Stimulated activated naive CD4-positive, alpha-beta T cell treated with Interleukin-2 at 50 U/mL for 16 hours (primary cell): ENCODE measurements around the gene TNIP2.
"Not testable (repeated sequence)": the region's sequence is repeated elsewhere in the genome, so short reads cannot be mapped to it uniquely, and the experiment has no call there.

Experiments
- DNase-seq: peaks from one replicate; lab custom pipeline; 2025; lab: John Stamatoyannopoulos, UW

TNIP2 gene

DNA sequence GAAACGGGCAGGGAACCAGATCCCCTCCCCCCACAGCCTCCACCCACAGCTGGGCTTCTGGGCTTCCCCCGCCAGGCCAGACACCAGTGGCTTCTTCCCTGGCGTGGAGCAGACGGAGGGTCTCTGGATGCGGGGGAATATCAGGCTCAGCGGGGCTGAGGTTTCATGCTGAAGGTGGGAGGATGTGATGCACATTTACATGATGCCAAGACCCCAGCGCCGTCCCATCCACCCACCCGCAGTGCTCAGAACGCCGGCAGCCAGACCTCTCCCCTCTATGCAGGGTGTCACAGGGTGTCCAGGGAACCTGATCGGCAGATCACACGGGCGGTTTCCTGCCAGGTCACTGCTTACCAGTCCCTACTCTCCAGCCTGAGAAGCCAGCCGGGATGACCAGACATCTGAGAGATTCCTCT is 12.8 kb upstream of the TNIP2 start:
- DNase-seq, result no peak

DNA sequence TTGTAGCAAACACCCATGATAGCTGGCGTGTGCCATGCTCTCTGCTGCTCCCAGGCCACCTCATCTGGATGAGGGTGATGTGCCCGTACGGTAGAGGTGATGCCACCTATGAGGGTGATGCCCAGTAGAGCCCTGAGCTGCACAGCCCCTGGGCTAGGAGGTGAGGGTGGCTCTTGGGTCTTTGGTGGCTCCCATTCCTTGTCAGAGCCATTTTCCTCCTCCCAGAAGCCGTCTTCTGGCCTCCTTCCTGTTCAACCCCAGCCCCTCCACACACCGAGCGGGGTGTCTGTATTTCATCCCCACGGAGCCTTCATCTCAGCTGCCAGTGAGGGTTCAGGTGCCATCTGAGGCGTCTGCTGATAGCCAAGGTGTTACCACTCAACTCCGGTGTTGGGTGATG is 12.0 kb upstream of the TNIP2 start:
- no peak for DNase-seq

DNA sequence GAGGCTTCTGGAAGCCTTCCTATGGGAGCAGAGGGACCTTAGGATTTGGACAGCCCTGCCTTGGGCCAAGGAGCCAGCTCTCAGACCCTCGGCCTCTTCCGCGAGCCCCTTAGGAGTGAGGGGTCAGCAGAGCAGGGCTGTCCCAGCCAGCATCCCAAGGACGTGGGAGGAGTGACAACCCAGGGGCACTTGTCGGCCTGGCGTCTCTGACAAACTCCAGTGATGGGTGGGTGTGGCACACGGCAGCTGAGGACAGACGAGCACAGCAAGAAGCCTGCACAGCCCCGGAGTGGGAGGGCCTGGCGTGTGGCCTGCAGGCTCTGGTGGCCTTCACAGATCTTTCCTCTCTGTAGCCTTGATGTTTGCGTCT is 11.6 kb upstream of the TNIP2 start:
- DNase-seq, result no peak

DNA sequence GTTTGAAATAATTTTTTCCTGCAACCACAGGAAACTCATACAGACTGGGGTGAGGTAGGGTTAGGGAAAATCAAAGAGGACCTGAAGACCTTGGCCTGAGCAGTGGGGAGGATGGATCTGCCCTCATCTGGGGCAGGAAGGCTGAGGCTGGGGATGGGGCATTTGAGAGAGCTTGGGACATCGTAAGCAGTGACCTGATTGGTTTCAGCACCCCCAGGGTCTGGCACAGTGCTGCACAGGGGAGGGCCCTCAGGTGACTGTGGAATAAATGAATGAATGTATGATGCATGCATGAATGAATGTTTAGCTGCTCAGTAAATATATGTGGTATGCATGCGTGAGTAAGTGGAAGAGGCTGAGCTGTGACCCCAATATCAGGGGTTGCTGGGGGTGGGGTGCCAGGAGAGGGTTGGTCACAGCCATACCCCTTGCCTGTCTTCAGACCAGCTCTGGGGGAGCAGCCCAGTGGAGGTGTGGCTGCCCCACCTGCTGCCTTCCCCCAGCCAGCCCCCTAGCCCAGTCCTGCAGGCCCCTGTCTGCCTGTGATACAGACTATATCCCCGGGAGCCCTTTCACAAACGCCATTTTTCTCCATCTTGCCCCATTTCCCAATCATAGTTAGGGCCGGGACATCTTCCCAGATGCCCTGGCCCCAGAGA is 11.0 kb upstream of the TNIP2 start:
- DNase-seq, result no peak

DNA sequence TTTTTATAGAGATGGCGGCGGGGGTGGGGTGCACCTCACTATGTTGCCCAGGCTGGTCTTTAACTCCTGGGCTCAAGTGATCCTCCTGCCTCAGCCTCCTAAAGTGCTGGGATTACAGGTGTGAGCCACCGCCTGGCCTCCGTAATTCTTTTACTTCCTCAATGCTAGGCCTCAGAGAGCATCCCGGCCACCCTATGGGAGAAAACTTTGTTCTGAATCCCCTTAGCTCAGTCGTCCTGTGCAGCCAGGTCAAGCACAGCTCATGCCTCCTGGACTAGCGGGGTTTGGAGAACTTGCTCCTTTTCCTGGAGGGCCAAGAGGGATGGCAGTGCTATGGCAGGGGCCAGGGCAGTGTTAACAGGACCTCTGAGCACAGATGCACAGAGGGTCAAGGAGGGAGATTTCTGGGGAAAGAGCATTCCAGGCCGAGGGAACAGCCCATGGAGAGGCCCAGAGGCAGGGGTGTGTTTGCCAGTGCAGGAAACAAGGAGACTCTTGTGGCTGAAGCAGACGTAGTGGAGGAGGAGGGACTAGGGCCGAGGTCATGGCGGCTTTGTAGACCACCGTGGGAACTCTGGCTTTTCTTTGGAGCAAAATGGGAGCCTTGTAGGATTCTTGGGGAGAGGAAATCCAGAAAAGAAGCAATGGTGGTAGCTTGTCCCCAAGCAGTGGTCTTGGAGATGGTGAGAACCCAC is 9.8 kb upstream of the TNIP2 start:
- no peak for DNase-seq

DNA sequence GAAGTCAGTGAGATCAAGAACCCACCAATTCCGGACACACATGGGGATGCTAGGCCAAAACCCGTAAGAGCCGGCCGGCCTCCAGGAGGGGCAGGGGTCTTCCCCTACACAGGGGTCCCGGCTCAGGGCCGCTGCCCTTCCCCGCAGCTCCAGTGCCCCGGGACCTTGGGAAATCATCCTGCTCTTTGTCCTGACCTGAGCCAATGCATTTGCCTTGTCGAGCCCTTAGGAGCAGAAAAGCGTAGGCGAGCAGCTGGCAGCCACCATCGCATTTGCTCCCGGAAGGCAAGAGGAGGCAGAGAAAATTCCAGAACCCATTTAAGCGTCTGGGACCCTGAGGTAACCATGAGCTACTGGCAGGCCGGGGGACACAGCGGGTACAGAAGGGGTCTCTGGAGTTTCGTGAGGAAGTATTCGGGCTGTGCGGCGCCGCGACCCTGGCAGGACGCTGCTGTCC is 7.4 kb upstream of the TNIP2 start:
- DNase-seq, result no peak

DNA sequence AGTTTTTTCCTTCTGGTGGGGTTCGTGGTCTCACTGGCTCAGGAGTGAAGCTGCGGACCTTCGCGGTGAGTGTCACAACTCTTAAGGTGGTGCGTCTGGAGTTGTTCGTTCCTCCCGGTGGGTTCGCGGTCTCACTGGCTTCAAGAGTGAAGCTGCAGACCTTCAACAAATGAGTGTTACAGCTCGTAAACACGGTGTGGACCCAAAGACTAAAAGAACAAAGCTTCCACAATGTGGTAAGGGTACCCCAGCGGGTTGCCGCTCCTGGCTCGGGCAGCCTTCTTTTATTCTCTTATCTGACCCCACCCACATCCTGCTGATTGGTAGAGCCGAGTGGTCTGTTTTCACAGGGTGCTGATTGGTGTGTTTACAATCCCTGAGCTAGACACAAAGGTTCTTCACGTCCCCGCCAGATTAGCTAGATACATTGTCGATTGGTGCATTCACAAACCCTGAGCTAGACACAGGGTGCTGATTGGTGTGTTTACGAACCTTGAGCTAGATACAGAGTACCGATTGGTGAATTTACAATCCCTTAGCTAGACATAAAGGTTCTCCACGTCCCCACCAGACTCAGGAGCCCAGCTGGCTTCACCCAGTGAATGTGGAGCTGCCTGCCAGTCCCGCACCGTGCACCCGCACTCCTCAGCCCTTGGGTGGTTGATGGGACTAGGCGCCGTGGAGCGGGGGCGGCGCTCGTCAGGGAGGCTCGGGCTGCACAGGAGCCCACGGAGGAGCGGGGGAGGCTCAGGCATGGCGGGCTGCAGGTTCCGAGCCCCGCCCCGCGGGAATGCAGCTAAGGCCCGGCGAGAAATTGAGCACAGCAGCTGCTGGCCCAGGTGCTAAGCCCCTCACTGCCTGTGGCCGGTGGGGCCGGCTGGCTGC is 6.6 kb upstream of the TNIP2 start:
- not testable (repeated sequence) for DNase-seq

DNA sequence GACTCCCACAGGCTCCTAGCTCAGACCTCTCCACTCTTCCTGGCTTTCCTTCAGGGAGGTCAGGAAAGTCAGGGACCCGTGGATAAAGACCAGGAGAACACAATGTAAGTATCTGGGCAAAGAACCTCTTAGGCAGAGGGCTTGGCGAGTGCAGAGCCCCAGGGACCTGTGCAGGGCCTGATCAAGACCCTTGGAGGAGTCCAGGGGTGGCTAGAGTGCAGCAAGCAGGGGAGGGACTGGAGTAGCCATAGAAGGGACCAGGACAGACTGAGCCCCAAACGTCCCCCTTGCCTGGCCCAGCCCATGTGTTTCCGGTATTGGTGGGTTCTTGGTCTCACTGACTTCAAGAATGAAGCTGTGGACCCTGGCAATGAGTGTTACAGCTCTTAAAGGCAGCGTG is 5.9 kb upstream of the TNIP2 start:
- DNase-seq, result no peak

DNA sequence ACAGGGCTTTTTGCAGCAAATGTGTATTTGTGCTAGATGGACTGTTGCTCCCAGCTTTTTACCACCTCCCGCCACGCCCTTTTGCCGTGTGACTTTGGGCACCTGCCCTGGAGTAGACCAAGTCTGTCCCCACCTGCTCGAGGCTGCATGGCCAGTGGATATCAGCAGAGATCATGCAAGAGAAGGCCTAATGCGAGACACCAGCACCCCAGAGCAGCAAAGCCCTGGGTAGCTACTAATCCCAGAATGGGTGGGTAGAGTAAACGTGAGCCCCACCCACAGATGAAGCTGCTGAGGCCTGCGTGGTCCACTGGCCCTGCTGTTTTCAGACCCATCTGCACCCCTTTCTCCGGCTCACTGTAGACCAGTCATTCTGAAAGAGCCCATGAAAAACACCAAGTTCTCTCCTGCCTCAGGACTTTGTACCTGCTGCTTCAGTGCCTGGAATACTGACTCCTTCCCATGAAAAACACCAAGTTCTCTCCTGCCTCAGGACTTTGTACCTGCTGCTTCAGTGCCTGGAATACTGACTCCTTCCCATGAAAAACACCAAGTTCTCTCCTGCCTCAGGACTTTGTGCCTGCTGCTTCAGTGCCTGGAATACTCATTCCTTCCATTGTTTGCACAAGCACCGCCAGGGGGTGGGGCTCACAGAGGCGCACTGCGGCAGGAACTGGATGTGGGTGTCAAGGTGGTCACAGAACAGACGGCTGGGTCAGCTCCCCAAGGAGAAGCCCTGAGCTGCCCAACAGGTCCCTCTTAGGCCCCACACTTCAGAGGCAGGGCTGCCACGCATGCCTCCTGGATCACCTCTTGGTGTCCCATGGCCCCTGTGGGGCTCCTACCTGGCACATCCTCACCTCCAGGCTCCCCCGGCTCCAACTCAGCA is 5.1 kb upstream of the TNIP2 start:
- DNase-seq, result no peak

DNA sequence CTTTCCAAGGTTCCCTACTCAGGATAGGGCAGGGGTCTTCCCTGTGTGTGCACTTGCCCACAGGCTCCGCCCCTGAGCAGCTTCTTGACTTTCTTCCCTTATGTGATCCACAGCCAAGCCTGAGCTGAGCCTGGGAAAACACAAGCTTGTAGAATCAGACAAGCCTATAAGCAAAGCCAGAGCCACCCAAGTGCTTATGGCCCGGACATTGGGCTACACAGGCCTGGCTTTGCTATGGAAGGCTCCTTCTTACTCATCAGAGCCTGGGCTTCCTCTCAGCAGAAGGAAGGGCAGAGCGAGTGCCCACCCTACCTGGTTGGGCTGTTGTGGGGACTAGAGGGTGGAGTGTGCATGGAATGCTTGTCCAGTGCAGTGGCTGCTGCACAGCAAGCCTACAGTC is 1.3 kb upstream of the TNIP2 start:
- DNase-seq, result no peak

DNA sequence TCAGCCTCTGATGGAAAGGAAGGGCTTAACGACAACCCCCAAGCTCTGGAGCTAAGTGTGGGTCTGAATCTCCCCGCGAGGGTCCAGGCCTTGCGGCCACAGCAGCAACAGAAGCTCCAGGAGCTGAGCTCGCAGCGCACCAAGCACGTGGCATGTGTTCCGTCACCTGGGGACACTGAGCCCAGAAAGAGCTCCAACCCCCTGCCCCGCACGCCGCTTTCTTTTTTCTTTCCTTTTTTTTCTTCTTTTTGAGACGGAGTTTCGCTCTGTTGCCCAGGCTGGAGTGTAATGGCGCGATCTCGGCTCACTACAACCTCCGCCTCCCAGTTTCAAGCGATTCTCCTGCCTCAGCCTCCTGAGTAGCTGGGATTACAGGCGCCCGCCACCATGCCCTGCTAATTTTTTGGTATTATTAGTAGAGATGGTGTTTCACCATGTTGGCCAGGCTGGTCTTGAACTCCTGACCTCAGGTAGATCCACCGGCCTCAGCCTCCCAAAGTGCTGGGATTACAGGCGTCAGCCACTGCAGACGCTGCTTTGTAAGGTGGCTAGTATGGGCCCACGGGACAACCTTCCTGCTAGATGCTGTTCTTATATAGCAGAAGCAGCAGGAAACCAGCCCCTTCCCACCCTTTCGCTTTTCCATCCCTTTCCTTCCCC is 685 bp upstream of the TNIP2 start:
- DNase-seq, result no peak

DNA sequence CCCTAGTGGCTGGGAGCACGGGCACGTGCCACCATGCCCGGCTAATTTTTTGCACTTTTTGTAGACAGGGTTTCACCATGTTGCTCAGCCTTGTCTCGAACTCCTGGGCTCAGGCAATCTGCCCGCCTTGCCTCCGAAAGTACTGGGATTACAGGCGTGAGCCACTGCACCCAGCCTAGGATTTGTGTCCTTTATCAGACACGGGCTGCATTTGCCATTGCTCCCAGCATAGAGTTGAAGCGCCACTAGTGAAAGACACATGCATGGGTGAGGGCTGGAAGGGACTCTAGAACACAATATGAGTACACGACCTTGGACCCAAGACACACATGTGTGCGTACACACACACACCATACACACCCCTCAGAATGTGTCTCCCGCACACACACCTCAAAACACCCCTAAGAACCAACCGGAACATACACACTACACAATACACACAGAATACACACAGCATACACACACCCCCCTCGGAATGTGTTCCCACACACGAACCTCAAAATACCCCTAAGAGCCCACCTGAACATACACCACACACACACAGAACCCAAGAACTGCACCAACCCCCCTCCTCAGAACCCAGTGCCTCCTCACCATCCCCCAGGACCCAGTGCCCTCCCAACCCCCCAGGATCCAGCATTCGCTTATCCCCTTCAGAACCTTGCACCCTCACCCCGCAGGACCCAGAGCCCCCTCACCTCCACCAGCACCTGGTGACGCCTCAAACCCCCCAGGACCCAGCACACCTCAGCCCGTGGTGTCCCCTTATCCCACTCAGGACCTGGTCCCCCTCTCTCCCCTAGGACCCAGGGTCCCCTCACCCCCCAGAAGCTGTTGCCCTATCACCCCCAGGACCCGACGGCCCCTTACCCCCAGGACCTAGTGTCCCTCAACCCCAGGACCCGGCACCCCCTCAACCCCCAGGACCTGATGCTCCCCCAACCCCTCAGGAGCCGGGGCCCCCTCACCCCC is 1.0 kb downstream of the TNIP2 start:
- no peak for DNase-seq

DNA sequence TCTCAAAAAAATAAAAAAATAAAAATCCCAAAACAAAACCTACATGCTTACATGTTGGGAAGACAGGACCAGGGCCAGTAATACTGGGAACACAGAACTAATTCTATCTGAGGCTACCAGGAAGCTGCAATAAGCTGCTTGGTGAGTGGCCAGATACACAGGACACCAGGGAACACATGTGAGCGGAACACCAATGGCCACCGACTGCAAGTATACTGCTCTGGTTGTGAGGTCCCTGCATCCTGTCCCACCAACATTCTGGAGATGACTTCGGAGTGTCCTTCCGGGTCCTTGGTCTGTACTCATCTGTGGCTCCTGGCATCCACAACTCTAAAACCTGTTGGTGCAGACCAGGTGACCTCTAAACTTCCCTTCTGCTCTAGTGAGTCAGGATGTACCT is 2.7 kb downstream of the TNIP2 start:
- no peak for DNase-seq

DNA sequence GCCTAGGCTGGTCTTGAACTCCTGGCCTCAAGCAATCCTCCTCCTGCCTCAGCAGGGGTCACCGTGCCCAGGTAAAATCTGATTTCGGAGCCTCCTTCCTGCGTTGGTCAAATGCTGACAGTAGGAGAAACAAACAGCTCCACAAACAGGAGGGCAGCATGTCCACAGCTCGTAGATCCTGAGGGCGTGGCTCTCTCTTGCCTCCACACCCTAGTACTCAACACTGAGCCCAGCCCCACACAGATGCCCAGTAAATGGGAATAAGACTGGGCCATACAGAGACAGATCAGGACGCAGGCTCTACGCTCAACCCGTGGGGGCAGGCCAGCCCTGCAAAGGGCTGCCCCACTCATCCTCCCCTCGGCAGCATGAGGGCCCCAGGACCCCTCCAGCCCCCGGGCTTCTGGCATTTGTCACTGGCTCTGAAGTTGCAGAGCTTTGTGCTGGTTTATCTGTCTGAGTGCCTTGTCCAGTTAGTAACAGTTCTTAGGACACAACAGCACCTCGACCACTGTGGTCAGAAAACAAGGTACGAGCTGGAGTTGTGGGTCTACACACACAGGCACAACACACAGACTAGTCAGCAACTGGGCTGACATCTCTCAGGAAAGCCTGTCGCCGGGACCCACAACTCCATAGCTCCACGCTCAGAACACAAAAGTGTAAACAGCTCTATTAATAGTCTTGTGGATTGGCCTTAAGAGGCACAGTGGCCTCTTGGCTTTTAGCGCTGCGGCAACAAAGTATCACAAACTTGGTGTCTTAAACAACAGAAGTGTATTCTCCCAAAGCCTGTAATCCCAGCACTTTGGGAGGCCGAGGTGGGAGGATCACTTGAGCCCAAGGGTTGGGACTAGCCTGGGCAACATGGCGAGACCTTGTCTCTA is 5.2 kb downstream of the TNIP2 start:
- DNase-seq, result no peak

DNA sequence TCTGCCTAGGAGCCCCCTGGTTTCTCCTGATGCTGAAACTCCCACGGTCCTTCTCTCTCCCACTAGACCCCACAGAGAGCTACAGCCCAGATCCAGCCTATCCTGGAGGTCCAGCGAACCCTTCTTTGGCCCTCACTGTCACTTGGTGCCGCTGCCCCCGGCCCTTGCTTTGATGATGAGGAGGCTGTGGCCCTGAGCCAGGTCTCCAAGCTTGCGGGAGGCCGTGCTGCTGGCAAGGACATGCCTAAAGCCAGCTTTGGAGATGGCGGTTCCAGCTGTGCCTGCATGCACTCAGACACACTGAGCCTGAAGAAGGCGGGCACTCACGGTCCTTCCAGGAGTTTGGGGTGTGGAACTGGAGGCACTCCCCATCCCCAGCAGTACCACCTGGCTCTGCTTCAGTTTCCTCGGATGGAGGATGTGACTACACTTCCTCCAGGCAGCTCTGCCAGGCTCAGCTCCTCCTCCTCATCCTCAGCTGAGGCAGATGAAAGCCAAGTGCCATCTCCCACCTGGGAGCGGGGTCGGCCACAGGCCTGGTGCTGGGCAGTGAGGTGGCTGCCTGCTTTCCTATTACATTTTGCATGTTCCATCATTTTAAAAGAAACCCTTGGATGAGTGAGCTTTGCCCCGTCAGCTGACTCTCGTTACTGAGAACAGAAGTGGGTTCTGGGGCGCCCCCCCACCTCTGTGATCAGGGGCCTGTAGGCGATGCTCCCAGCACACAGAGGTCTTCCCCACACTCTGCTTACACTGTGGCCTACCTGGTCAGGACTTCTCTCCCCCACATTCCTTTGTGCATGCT is 9.0 kb downstream of the TNIP2 start:
- DNase-seq, result no peak

DNA sequence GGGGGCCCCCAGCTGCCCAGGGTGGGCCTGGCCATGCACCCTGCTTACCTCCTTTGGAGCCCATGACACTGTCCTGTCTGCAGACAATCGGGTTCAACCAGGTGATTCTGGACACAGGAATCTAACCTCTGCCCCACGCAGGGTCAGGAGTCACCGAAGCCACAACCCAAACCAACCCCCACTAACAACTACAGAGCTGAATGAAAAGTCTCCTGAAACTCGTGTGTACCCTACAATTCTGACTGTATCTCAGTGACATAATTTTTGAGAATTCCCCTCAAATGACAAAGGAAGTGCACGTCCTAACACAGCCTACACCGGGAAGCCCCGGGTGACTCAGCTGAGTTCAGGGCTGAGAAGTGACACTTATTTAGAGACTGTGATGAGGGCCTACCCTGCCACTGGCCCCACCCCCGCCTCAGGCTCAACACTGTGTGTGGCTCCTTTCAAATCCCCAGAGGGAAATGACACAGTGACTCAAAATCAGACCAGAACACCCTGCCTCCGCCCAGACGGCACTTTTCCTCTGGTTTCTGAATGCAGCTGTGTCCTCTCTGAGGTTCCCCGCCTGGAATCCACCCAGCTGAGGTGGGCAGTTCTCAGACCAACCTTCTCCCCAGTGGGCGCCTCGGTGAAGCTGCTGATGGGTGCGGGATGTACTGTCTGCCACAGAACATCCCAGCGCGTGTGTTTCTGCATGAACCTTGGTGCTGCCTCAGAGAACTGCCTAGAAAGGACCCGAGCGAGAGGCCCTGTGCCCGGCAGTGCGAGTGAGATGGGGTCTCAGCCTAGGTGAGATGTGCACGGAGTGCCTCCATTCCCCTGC is 9.9 kb downstream of the TNIP2 start:
- peak; percentile 97 for DNase-seq

DNA sequence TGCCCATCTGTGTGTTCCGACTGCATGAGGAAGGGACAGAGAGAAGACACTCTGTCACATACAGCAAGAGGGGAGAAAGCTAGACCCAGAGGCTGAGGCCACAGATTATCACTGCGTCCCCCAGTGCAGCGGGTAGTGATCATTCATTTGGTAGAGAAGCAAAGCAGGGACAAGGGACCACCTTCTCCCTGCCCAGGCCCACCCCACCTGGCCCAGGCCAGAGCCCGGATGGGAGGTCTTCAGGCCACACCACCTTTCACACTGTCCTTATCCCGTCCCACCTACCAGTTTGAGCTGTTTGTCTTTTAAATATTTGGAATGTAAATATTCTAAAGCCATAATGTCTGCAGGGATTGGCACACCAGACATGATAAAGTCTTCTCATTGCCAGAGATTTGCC is 10.6 kb downstream of the TNIP2 start:
- no peak for DNase-seq
